HG03457 (cell line): ENCODE results near the gene PAK1.

Source experiments
- ATAC-seq: cut with Tn5 transposase; IDR thresholded peaks from one replicate; pipeline ENCODE4 v1.9.1; 2021; ENCODE audit warnings: moderate number of reproducible peaks; ENCODE audit not compliant: unreplicated experiment

PAK1 gene

GRCh38 chr11:77475206-77475605 lies 1.3 kb upstream of the PAK1 start:
- ATAC-seq: no peak

GRCh38 chr11:77474684-77475060 lies 778 bp upstream of the PAK1 start:
- ATAC-seq: no peak

GRCh38 chr11:77472991-77473800 lies 698 bp downstream of the PAK1 start:
- ATAC-seq: no peak

GRCh38 chr11:77471558-77472193 lies 2.2 kb downstream of the PAK1 start:
- ATAC-seq: no peak

- no peak for ATAC-seq
These were observed 2.9 kb downstream of the PAK1 start for GRCh38 chr11:77470971-77471370.

- ATAC-seq: no peak
These were observed 3.4 kb downstream of the PAK1 start for GRCh38 chr11:77470504-77470903.

- ATAC-seq: no peak
These were observed 5.4 kb downstream of the PAK1 start for GRCh38 chr11:77468527-77468926.

- no peak for ATAC-seq
These were observed 5.9 kb downstream of the PAK1 start for GRCh38 chr11:77467993-77468392.

GRCh38 chr11:77467233-77467632 lies 6.7 kb downstream of the PAK1 start:
- no peak for ATAC-seq

- peak; percentile 13 for ATAC-seq
These were observed 16.6 kb downstream of the PAK1 start for GRCh38 chr11:77457340-77457739.

GRCh38 chr11:77455740-77456139 lies 18.2 kb downstream of the PAK1 start:
- ATAC-seq: no peak

GRCh38 chr11:77454867-77455655 lies 18.8 kb downstream of the PAK1 start:
- ATAC-seq: no peak

- no peak for ATAC-seq
These were observed 23.7 kb downstream of the PAK1 start for GRCh38 chr11:77450227-77450626.

GRCh38 chr11:77449784-77450183 lies 24.1 kb downstream of the PAK1 start:
- no peak for ATAC-seq

- ATAC-seq: peak; percentile 47
These were observed 24.8 kb downstream of the PAK1 start for GRCh38 chr11:77449060-77449521.

GRCh38 chr11:77448269-77448668 lies 25.6 kb downstream of the PAK1 start:
- ATAC-seq: no peak

GRCh38 chr11:77446911-77447629 lies 26.8 kb downstream of the PAK1 start:
- ATAC-seq: no peak

- ATAC-seq: no peak
These were observed 29.6 kb downstream of the PAK1 start for GRCh38 chr11:77444261-77444660.

- peak; percentile 37 for ATAC-seq
These were observed 31.4 kb downstream of the PAK1 start for GRCh38 chr11:77442394-77443053.

- no peak for ATAC-seq
These were observed 32.5 kb downstream of the PAK1 start for GRCh38 chr11:77441426-77441825.
